Fibroblast of gingiva (primary cell): ENCODE results near the gene PRKCB.
"Not testable (repeated sequence)": the region's sequence is repeated elsewhere in the genome, so short reads cannot be mapped to it uniquely, and the experiment has no call there.

ENCODE experiments used
- DNase-seq: peaks from one replicate; pipeline ENCODE4 v3.0.0-alpha.2; 2011; ENCODE audit warnings: low read depth

Gene PRKCB

DNA sequence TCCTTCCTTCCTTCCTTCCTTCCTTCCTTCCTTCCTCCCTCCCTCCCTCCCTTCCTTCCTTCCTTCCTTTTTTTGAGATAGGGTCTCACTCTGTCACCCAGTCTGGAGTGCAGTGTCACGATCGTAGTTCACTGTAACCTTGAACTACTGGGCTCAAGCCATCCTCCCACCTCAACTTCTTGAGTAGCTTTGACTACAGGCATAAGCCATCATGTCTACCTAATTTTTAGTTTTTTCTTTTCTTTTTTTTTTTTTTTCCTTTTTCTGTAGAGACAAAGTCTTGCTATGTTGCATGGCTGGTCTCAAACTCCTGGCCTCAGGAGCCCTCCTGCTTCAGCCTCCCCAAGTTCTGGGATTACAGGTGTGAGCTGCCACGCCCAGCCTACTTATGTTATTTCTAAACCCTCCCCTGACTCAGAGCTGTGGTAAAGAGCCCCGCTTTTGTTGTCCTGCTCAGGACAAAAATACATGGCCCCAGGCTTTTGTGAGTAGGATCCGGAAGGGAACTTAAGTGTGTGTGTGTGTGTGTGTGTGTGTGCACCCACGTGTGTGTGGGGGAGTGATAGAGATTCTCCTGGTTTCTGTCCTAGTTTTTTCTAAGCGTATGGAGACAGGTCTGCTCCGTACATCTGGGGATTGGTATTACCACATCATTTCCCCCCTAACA is 67.1 kb downstream of the PRKCB start:
- DNase-seq: no peak

DNA sequence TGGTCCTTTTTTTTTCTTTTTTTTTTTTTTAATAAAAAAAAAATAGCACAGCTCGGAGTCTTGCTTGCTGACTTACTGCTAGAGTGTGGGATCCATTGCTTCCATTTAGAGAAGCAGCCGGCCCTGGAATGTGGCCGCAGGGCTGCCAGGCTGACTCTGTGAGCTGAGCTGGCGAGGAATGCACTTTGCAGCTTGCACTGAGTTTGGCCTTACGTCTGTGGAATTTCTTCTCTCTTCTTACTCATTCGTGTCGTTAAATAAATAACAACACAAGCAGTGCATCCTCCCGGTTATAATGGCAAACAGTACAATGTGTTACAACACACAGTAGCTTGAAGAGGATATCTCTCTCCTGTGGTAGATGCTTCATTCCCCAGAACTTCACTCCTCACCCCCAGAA is 69.2 kb downstream of the PRKCB start:
- DNase-seq: peak; percentile 3

DNA sequence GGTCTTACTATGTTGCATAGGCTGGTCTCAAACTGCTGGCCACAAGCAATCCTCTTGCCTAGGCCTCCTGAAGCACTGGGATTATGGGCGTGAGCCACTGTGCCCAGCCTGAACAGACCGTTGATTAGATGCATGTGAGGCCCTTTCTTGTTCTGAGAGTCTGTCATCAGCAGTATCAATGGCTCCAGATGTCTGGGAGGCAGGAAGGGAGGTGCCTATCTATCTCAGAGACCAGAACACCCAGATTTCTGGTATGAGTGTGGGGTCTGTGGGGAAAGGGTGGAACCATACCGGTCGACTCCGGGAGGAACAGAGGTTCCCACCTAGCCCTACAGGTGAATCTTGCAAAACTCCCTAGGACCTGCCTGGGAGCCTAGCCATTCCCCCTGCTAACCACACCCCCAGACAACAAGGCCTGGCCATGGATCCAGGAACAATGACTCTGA is 71.7 kb downstream of the PRKCB start:
- DNase-seq: no peak

DNA sequence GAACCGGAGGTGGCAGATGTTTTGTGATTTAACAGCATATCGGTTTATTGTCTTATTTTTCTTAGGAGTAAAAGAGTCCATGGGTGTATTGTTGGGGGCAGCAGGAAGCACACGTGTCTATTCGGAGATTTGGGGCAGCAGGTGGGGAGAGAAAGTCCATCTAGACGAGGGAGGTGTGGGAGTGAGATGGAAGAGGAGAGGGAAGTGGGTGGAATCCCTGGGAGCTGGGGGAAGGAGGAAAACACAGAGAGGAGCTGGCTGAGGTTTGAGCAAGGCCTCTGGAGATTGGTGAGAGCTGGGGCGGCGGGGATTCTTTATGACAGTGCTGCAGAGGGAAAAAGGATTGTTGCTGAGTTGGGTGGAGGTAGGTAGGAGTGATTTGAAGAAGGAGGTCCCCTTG is 72.1 kb downstream of the PRKCB start:
- no peak for DNase-seq

DNA sequence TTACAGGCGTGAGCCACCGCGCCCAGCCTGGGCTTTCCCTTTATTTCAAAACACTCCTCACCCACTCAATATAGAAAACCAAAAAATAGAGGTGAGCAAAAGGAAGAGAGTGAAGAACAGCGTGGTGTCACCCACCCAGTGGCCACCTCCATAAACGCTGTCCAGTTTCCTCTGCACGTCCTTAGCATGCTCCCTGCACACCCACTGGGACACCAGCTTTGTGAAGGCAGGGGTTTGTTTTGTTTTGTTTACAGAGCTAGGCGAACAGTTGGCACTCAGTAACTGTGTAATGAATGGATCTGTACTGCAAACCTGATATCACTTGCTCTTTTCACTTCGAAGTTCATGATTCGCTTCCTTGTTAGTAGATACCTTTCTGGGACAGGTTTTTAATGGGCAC is 73.0 kb downstream of the PRKCB start:
- DNase-seq: no peak

DNA sequence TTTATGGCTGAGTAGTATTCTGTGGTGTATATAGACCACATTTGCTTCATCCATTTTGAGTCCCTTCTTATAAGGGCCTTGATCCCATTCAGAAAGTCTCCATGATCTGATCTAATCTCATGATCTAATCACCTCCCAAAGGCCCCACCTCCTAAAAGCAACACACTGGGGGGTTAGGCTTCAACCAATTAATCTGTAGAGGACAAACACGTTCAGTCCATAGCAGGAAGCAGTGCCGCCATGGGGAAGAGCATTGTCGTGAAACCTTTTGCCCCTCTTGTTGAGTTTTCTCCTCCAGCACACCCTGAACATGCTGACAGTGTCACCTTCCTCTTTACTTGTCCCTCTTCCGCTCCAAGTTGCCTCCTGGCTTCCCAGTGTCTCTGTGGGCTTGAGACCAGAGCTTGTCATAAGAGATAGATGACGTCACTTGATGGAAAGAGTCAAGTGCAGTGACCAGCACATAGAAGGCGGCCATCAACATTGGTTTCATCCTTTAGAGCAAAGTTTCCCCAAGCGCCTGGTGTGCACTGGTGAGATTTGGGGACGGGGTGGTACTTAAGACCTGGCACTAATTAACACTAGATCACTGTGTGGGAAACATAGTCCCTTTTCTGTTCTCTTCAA is 74.1 kb downstream of the PRKCB start:
- no peak for DNase-seq

DNA sequence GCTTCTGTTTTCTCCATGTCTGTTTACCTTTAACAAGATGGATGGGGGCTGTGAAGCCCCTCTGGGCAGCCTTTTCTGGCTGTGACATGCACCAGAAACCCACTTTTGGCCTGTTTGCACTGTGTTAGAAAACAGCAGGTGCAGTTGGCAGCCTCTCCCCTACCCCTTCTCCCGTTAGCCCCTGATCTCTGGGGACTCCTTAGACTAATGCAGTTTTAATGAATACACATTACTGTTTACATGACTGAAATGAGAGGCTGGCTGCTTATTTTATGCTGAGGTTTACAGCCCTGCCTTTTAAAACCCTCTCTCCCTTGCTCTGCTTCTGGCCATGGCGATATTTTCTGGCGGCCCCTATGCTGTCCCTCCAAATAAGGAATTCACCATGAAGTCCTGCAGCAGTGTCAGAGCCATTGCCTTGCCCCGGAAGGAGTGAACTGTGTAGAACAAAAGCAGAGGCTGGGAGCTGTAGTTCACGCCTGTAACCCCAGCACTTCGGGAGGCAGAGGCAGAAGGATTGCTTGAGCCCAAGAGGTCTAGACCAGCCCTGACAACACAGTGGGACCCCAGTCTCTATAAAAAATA is 79.3 kb downstream of the PRKCB start:
- no peak for DNase-seq

DNA sequence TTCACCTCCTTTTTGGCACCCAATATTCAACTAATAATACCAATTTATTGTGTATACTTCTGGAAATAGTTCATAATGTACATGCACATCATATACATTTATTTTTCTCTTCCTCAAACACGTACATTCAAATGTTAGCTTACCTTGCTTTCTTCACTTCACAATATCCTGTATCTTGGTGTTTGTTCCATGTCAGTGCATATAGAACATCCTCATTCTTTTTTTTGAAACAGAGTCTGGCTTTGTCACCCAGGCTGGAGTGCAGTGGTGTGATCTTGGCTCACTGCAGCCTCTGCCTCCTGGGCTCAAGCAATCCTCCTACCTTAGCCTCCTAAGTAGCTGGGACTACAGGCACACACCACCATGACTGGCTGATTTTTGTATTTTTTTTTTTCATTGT is 80.8 kb downstream of the PRKCB start:
- DNase-seq: not testable (repeated sequence)

DNA sequence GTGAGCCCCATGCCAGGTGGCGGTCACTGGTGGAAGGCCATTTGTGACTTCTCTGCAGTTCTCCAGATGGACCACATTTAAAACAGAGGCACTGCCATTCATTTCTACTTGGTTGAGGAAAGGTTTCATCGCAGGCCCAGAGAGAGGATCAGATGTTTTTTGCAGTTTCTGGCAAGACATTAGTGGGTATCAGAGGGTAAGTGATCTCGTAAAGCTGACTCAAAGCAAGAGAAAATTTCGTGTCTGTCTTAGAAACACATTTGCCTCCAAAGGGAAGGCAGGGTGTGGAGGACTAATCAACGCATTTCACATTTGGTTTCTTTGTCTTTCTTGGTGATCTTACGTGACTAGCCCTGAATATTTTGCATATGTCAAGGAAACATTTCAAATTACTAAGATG is 81.8 kb downstream of the PRKCB start:
- DNase-seq: no peak

DNA sequence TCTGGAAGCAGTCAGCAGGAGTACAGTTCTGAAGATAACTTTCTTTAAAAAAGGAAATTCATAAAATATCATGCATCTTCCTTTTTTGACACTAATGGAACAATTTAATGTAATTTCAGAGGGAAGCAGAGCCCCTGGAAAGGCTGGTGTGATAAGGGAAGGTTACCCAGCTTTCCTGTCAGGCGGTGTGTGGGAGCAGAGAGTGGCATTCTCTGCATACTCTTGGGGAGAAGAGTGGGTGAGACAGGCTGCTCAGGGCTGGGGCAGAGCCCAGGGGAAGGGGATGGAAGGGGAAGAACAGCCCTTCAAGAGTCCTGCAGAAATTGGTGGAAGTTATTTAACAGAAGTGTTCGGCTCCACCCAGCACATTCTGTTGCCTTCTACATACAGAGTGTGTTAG is 84.7 kb downstream of the PRKCB start:
- DNase-seq: no peak

DNA sequence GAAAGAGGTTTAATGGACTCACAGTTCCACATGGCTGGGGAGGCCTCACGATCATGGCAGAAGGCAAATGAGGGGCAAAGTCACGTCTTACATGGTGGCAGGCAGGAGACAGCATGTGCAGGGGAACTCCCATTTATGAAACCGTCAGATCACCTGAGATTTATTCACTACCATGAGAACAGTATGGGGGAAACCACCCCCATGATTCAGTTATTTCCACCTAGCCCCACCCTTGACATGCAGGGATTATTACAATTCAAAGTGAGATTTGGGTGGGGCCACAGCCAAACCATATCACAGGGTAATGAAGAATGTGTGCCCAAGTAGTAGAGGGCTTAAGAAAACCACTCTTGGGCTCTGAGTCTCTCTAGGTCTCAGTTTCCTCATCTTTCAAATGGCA is 85.1 kb downstream of the PRKCB start:
- no peak for DNase-seq

DNA sequence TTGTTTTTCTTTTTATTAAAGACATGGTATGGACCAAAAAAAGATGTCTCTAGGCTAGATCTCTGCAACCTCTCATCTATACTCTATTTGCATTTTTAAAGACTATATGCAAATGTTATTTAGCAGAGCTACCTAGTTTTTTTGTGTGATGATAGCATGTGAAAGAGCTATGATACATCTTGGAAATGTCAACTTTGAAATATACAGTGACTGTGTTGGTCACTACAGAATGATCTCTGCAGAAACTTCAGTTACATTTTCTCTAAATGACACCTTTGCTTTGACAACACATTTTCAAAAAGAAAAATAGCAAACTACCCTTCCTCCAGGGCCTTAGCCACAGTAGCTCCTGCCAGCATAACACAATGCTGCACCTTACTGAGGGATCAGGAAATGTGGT is 86.6 kb downstream of the PRKCB start:
- DNase-seq: no peak

DNA sequence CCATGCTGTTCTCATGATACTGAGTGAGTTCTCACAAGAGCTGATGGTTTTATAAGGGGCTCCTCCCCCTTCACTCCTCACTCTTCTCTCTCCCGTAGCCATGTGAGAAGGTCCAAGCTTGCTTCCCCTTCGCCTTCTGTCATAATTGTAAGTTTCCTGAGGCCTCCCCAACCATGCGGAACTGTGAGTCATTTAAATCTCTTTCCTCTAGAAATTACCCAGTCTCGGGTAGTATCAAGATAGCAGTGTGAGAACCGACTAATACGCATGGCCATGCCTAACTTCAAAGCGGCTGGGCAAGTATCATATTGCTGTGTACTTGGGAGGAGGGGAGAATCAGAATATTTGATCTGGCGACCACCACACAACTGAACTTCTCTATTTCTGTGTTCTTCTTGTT is 88.3 kb downstream of the PRKCB start:
- no peak for DNase-seq

DNA sequence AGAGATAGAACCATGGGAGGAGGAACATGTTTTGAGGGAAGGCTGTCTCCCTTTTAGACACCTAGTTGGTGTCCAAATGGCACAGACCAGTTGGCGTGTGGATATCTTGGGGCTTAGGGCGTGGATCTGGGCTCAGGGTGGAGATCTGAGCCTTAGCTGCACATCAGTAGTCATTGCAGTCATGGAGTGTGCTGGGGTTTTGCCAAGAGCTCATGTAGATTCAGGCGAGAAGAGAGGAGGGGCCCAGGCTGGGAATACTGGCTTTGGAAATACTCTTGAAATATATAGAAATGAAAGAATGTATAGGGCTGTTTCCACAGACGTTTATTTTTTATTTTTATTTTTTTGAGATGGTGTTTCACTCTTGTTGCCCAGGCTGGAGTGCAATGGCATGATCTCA is 92.0 kb downstream of the PRKCB start:
- DNase-seq: no peak

DNA sequence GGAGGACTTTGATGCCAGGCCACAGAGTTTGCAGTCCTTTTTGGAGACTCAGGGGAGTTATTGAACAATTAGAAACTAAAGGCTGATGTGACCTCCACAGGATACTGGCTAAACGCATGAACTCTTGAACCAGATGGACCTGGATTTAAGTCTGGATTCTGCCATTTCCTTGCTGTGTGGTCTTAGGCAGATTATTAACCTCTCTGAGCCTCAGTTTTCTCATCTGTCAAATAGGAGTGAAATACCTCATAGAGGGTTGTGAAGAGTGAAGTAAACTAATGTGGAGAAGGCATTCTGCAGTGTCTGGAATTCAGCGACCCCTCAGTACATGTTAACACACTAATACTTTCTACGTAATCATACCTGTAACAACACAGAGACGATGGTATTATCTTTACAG is 93.5 kb downstream of the PRKCB start:
- no peak for DNase-seq

DNA sequence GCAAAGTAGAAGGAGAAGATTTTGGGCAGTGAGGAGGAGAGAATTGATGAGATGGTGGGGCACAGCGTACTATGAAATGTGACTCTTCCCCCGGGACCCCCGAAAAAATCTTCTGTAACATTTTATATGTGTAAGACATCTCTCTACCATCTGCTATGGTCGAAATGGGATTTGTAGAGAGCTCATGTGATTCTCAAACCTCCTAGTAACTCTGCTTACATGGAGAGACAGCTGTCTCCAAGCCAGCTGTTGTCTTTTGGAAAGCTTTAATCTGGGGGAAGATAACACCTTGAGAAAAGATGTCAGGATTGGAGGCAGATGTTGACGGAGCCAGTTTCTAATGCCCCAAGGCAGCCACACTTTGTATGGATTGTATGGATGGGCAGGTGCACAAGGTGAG is 94.1 kb downstream of the PRKCB start:
- DNase-seq: no peak

DNA sequence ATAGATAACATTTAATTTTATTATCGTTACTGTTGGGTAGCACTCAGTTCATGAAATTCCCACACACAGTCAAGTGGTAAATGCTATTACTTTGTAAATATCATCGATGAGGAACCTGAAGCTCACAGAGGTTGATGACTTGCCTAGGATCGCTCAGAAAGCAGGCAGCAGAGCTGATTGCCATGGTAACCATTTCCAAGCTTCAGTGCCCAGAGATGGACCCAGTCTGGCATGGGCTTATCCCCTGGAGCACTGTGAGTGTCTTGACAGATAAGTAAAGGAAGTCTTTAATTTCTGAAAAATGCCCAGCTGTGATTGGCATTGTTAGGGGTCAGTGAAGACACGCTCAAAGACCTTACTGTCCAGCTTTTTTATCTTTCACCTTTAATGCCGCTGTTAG is 95.0 kb downstream of the PRKCB start:
- no peak for DNase-seq

DNA sequence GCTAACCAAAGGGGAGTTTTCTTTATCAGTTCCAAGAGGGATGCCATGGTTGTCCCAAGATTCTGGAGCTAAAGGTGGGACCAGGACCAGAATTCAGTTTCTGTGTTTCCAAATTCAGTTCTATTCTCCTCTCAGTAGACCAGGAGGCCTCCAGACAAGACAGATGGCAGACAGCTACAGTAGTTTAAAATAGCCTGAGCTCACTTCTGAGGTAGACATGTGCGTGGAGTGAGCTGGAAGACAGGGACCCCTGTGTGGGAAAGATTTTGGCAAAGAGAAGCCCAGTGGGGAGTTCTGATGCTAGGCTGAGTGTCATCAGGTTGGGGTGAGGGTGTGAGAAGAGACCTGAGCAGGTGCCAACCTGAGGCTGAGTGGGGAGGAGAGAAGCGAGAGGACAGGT is 95.4 kb downstream of the PRKCB start:
- DNase-seq: no peak

DNA sequence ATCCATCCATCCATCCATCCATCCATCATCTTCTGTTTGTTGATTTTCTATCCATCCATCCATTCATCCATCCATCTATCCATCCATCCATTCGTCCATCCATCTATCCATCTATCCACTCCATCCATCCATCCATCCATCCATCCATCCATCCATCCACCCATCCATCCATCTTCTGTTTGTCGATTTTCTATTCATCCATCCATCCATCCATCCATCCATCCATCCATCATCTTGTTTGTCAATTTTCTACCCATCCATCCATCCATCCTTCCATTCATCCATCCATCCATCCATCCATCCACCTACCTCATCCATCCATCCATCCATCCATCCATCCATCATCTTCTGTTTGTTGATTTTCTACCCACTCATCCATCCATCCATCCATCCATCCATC is 97.9 kb downstream of the PRKCB start:
- DNase-seq: not testable (repeated sequence)

DNA sequence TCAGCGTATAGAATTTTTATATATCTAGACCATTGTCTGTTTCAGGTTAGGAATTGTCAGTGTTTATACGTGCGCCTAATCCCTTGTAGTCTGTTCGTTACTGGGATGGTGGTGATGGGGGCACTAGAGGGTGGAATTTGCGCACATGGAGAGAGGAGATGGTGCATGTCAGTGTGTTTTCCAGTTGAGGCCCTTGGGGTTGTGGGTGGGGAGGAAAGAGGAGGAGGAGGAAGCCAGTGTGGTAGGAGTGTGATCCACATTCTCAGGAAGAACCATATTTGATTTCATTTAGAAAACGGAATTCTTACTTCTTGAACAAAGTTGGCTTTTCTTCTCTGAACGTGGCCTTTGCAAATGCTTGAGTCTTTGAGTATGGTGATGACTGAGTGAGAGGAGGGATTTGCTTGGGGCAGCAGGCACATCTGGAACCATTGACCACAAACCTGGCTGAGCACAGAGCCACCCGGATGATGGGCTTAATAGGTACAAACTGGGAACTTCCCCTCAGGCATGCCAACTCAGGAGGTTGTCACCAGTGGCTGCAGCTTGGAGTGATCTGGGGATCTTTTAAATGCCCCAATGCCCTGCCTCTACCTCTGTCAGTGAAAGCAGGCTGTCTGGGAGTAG is 98.9 kb downstream of the PRKCB start:
- no peak for DNase-seq

DNA sequence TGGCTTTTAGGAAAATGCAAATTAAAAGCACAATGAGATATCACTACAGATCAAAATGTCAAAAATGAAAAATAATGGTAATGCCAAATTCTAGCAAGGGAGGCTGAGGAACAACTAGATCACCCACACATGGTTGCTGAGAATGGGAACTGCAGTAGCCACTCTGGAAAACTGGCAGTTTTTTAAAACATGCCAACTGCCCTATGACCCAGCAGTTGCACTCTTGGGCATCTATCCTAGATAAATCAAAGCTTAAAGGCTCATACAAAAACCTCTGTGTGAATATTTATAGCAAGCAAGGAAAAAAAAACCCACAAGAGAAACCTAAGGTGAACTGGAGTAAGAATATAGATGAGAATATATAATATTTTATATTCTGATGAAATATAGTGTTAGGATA is 104.3 kb downstream of the PRKCB start:
- DNase-seq: no peak

DNA sequence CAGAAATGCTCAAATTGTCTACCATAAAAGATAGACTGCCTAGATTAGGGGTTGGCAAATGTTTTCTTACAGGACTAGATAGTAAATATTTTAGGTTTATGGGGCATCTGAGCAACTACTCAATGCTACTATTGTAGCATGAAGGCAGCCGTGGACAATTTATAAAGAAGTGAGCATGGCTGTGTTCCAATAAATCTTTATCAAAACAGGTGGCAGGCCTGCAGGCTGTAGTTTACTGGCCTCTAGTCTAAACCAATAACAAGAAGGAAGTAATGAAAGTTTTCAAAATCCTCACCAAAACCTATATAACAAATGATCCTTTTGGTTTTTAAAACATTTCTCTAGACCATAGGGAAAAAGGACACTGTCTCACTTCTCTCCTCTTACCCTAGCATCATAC is 105.2 kb downstream of the PRKCB start:
- DNase-seq: no peak

DNA sequence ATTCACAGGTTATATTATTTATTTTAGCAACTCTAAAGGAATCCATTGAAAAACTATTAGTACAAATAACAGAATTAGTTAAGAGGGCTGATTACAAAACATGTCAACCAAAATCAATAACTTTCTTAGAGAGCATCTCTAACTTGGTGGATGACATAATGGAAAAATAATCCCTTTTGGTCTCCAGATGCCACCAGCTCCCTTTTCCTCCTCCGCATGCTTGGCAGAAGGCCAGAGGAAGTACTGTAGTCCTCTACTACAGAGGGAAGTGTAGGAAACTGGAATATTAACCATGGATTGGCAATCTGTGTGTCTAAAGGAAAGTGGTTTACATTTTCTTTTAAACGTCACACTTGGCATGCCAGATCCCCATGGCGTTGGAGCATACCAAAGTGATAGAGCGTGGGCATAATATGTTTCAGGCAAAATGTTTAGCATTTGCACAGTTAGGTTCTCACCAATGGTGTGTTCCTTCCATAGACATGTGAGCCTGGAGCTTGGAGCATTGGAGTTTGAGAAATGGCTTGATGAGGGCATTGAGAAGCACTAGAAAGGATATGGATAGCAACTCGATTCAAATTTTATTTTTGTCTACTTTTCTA is 106.3 kb downstream of the PRKCB start:
- no peak for DNase-seq
